ENCODE data around the gene IFNB1. TPM values are rescaled to one million over a fixed set of nuclear protein-coding genes. Genes with fewer than 3 reads are reported as not detected.

The IFNB1 gene
- total and polyA plus RNA-seq, 4 donors, result not detected

- no peak for DNase-seq (ENCODE audit: low spot score)
- Histone ChIP-seq H3K4me3 (ENCODE audit: low read depth in 1 of 3, low read length in 3 of 3) (no peak overlapping the region), H3K27ac (ENCODE audit: low read depth in 1 of 2, low read length in 2 of 2) (no peak overlapping the region), H3K4me1 (ENCODE audit: control insufficient read depth in 4 of 4, insufficient read depth in 4 of 4, low read length in 3 of 4) (no peaks in the 10 kb centered on the region), H3K36me3 (ENCODE audit: control insufficient read depth in 4 of 4, insufficient read depth in 3 of 4, low read depth in 1 of 4, low read length in 3 of 4) (no peaks in the 10 kb centered on the region), H3K9ac (ENCODE audit: low read depth in 1 of 2, low read length in 2 of 2) (no peak overlapping the region), H3K27me3 (ENCODE audit: control insufficient read depth in 4 of 4, insufficient read depth in 4 of 4, low read length in 3 of 4) (no peaks in the 10 kb centered on the region), H3K9me3 (ENCODE audit: control insufficient read depth in 4 of 4, low read length in 3 of 4) (peaks cover 0 to 2% (median 0%) of the 10 kb centered on the region in 4 donors)
- TF ChIP-seq SP1 (IDR thresholded peaks at IDR 0.05), result no peak
- TF ChIP-seq ATF3 (IDR thresholded peaks at IDR 0.05), result no peak
- no peak for TF ChIP-seq FOXA1 (IDR thresholded peaks at IDR 0.05)
- no peak for TF ChIP-seq RAD21 (IDR thresholded peaks at IDR 0.05)
- no peak for TF ChIP-seq HNF4G (IDR thresholded peaks at IDR 0.05)
- TF ChIP-seq RXRA (IDR thresholded peaks at IDR 0.05), result no peak
- 41% methylated on average over 4 of the region's 4 CpGs for WGBS
Measured at GRCh38 chr9:21081999-21082398, 4.3 kb upstream of the IFNB1 start.

GRCh38 chr9:21081451-21081850 lies 3.7 kb upstream of the IFNB1 start:
- no peak for DNase-seq (ENCODE audit: low spot score)
- H3K27ac ChIP-seq (ENCODE audit: low read depth in 1 of 2, low read length in 2 of 2), result no peak overlapping the region
- H3K9ac ChIP-seq (ENCODE audit: low read depth in 1 of 2, low read length in 2 of 2), result no peak overlapping the region
- H3K4me1 ChIP-seq (ENCODE audit: control insufficient read depth in 4 of 4, insufficient read depth in 4 of 4, low read length in 3 of 4), result no peaks in the 10 kb centered on the region
- H3K27me3 ChIP-seq (ENCODE audit: control insufficient read depth in 4 of 4, insufficient read depth in 4 of 4, low read length in 3 of 4), result no peaks in the 10 kb centered on the region
- TF ChIP-seq HNF4G (IDR thresholded peaks at IDR 0.05) (no peak), GABPA (IDR thresholded peaks at IDR 0.05 in 1 of 2, conservative IDR thresholded peaks at IDR 0.05 in 1 of 2) (no peak), RAD21 (IDR thresholded peaks at IDR 0.05) (no peak), NR2F2 (IDR thresholded peaks at IDR 0.05) (no peak), TAF1 (conservative IDR thresholded peaks at IDR 0.05) (no peak), CTCF (IDR thresholded peaks at IDR 0.05; ENCODE audit: low read depth, low read length, missing input control) (no peak), YY1 (IDR thresholded peaks at IDR 0.05) (no peak), ZBTB33 (IDR thresholded peaks at IDR 0.05) (no peak), HNF4A (conservative IDR thresholded peaks at IDR 0.05) (no peak), ATF3 (IDR thresholded peaks at IDR 0.05) (no peak), SP1 (IDR thresholded peaks at IDR 0.05) (no peak), FOXA1 (IDR thresholded peaks at IDR 0.05) (no peak), JUND (IDR thresholded peaks at IDR 0.05) (no peak), MAX (IDR thresholded peaks at IDR 0.05) (no peak), EGR1 (IDR thresholded peaks at IDR 0.05; ENCODE audit: low read depth in 2 of 2) (no peak), FOXA2 (IDR thresholded peaks at IDR 0.05) (no peak), REST (IDR thresholded peaks at IDR 0.05) (no peak), RXRA (IDR thresholded peaks at IDR 0.05) (no peak)
- no peaks in the 10 kb centered on the region for H3K36me3 ChIP-seq (ENCODE audit: control insufficient read depth in 4 of 4, insufficient read depth in 3 of 4, low read depth in 1 of 4, low read length in 3 of 4)
- 74% methylated on average over 2 of the region's 2 CpGs for WGBS
- H3K9me3 ChIP-seq (ENCODE audit: control insufficient read depth in 4 of 4, low read length in 3 of 4), result no peaks in the 10 kb centered on the region
- H3K4me3 ChIP-seq (ENCODE audit: low read depth in 1 of 3, low read length in 3 of 3), result no peak overlapping the region

Measured in liver (tissue), 9 donors.